NCI-H345 treated with DMSO at 0.1 percent for 48 hours (cell line): ENCODE results near the gene RADIL.

Experiments
- DNase-seq: peaks from one replicate; lab custom pipeline; 2025; ENCODE audit not compliant: unreplicated experiment; lab: John Stamatoyannopoulos, UW

RADIL gene

DNA sequence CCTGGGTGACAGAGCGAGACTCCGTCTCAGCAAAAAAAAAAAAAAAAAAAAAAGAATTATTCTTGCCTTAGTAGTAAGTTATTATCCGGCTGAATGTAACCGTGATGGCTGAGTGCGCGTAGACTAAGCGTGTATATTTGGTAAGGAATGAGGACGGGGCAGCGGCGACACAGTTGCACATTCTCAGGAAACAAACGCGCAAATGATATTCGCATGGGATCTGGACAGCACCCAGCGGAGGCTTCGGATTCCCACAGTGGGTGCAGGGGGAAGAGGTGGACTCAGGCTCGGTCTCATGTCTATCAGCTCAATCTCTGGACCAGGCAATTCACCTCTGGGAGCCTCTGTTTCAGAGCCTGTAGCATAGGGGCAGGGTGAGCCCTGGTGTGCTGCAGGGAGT lies 50.8 kb downstream of the RADIL start:
- no peak for DNase-seq

DNA sequence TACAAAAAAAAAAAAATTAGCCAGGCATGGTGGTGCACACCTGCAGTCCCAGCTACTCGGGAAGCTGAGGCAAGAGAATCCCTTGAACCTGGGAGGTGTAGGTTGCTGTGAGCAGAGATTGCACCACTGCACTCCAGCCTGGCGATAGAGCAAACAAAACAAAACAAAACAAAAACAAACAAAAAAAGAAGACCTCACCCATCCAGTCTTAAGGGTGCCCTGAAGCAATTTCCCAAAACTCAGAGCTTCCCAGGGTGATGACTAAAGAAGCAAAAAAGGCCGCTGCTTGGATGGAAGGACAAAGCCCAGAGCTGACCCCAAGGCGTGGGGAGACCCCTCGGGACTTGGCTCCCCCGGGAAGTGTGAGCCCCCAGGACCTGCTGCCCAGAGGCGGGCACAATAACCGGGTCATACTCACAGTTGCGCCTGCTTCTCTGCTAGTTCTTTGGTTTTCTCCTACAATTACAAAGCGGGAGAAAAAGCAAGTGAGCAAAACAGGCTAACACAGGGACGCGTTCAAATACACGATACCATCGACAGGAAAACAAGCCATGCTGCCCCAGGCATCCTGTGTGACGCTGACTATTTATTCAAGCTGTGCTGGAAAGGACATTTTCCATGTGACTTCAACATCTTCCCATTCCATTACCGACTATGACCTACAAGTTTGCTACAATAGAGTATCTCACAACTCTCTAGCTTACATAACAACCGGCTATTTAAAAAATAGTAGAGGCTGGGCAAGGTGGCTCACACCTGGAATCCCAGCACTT lies 51.6 kb downstream of the RADIL start:
- no peak for DNase-seq

DNA sequence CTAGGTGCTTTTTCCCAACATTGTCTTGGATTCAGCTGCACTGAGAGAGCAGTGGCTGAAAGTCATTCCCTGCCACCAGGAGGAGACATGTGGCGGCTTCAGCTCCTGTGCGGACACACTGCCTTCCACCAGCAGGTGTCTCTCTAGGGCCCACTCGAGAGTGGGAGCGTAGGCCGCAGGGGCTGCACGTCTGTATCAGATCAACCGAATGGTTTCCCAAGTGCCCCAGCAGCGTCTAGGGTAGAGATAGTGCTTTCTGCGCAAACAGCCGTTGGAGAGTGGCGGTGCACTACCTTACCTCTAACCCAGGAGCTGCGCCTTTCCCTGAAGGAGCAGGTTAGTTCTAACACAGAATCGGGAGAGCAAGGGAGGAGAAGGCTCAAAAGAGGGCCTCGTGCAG lies 53.3 kb downstream of the RADIL start:
- no peak for DNase-seq

GRCh38 chr7:4828720-4829383 lies 54.7 kb downstream of the RADIL start:
- no peak for DNase-seq

GRCh38 chr7:4825081-4825480 lies 58.4 kb downstream of the RADIL start:
- DNase-seq = no peak

- no peak for DNase-seq
Measured at GRCh38 chr7:4824120-4824775, 59.3 kb downstream of the RADIL start.

DNA sequence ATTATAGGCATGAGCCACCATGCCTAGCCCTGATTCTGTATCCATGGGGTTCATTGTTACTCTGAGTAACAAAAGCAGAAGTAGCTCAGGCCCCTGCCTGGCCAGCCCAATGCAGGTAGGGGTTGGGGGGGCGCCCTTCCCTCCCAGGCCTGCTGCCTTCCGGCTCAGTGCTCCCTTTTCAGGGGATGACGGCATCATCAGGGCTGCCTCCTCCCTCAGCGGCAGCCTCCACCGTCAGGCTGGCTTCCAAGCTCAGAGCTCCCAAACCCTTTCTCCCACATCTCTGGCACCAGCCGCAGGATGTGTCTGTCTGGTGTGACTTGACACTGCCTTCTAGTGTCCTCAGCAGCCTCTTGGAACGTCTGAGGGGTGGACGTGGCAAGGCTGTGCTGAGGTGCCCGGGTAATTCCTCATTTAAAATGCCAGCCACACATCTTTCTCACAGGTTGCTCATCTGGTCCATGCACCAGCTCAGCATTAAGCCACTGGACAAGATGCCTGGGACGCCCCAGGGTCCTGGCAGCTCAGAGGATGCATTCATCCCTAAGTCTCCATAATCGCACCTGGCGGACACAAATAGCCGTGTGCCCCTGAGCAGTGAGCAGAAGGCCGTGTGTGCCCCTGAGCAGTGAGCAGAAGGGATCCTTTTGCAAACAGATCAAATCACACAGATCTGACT lies 59.9 kb downstream of the RADIL start:
- DNase-seq = no peak

DNA sequence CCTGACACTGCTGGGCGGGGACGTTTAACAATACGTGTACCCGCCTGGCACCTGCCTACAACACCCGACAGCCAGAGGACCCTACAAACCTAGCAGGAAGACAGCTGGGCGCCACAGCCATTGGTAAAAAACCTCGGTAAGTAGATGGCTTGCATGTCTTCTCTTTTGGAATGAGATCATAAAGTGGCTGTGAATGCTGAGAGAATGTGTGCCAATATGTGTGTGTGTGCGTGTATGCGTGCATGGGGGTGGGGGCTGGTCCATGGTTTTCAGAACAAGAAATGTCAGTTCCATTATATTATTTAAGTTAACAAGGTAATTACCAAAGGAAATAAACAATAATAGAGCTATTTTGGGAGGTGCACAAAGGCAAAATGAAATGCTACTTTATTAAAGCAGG lies 60.8 kb downstream of the RADIL start:
- DNase-seq = no peak

GRCh38 chr7:4820967-4821471 lies 62.5 kb downstream of the RADIL start:
- DNase-seq = no peak

- no peak for DNase-seq
Measured at GRCh38 chr7:4820405-4820966, 63.0 kb downstream of the RADIL start.

GRCh38 chr7:4819560-4820404 lies 63.7 kb downstream of the RADIL start:
- DNase-seq = no peak

DNA sequence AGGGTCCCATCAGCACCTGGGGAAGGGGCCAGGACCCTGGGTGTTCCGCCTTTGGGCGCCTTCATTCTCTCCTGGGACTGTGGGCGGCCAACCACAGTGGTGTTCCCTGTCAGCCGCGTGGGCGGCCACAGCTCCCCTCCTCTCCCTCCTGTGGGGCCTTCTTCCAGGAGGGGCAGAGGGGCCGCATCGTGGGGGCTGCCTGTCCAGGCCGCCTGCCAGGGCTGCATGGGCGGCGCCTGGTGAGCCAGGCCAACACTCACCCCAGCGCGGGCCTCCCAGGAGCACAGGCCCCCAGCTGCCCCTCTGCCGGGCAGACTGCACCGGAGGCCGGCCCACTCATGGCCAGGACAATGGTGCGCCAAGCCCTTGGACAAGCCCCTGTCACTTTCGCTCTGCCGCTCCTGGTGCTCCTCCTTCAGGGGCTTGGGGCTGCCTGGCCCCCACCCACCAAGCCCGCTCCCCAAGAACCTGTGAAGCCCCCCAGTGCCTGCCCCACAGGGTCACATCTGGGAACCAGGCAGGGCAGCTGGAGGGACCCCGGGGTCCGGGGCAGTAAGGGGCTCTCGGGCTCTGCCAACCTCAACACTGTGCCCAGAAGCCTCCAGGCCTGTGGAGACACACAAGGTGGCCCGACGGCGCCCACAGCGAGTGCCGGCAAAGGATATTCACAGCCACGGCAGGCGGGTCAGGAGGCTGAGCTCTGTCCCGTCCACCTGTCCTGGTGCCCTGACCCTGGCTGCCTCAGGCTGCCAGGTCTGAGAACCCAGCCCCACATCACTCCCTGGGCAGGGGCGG lies 65.3 kb downstream of the RADIL start:
- no peak for DNase-seq

DNA sequence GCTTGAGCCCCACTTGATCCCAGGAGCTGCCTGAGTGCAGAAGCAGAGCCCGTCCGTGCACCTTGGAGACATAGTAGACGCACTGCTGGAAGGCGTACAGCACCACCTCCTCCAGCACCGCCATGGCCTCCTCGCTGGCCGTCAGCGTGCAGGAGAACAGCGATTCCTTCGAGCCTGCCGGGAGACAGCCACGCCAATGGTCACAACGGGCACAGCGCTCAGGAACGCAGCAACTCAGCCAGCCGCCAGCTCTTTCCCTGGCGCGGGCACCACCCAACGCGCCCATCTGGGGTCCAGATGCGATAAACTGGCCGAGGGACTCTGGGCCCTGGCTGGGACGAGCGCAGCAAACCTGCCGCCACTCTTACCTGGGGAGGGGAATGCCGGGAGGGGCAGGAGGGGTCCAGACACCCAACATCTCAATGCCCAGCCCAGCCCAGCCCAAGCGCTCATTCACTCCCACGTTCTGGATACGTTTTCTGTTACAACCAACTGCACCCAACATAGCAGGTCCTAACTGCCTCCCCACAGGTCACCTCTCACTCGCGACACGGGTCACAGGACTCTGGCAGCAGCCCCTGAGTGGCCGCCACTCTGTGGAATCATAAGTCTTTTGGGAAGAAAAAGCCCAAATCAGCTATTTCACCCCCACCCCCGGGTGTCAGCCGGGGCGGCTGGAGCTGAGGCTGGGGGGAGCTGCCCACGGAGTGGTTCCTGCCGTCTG lies 66.2 kb downstream of the RADIL start:
- DNase-seq = no peak

DNA sequence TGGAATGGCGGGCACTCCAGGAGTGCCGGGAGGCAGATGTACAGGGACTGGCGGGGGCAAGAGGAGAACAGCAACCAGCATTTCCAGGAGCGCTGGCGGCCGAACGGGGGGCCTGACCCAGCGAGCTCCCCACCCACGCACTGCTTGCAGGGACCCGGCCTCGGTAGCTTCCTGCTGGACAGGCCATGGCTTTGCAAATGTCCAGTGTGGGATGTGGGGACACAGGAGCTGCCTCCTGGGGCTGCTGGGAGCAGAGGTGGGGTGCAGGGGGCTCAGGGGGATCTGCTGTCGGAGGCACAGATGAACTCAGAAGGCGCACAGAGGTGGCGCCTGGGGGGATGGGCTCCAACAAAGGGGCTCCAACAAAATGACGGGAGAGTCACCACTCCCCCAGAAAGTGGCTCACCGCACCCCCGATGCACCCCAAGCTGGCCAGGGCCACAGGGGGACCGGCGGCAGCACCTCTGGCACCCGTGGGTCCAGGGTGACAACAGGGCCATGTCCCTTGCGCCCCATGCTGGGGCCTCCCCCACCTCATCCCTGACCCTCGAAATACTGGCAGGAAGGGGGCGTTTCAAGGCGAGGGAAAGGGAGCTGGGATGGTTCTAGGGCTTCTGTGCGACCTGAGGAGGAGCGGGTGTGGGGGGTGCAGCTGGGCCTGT lies 67.0 kb downstream of the RADIL start:
- DNase-seq = no peak

GRCh38 chr7:4815609-4816418 lies 67.7 kb downstream of the RADIL start:
- DNase-seq = no peak

GRCh38 chr7:4815121-4815520 lies 68.4 kb downstream of the RADIL start:
- no peak for DNase-seq

DNA sequence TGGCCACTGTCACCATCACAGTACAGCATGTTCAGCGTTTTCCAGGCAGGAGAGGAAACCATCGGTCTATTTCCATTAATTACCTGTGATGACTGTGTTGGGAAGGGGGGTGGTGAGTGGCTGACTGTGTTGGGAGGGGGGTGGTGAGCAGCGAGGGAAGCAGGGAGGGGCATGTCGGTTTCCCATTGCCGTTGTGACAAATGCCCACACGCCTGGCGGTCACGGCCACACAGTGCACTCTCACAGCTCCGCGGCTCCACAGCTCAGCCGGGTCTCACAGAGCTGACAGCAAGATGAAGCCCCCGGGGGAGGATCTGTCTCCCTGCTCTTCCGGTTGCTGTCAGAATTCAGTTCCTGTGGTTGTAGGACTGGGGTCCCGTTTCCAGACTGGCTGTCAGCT lies 69.1 kb downstream of the RADIL start:
- no peak for DNase-seq
